GM21529 (cell line): ENCODE data around the gene DNASE1L1.

Source experiments
- ATAC-seq: cut with Tn5 transposase; IDR thresholded peaks from one replicate; pipeline ENCODE4 v1.9.1; 2021; ENCODE audit not compliant: unreplicated experiment

DNASE1L1 gene

DNA sequence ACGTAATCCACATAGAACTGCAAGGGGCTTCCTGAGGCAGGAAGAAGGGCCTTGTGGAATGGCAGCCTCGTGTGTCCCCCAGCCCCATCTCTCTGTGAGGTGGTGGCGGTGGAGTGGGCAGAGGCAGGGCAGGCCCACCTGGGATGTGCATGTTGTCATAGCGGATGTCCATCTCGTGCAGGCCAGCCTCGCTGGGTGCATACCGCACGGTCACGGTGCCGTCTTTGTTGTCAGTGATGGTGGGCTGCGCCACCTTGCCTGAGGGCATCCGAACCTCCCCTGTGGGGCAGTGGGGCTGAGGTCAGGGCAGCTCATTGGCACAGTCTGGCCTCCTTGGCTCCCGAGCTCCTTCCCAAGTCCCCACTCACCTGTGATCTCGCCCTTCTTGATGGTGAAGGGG is 55.0 kb downstream of the DNASE1L1 start:
- ATAC-seq = no peak

- ATAC-seq = no peak
These were observed 55.7 kb downstream of the DNASE1L1 start for GRCh38 chrX:154353172-154353843.

- no peak for ATAC-seq
These were observed 56.6 kb downstream of the DNASE1L1 start for GRCh38 chrX:154352466-154352865.

DNA sequence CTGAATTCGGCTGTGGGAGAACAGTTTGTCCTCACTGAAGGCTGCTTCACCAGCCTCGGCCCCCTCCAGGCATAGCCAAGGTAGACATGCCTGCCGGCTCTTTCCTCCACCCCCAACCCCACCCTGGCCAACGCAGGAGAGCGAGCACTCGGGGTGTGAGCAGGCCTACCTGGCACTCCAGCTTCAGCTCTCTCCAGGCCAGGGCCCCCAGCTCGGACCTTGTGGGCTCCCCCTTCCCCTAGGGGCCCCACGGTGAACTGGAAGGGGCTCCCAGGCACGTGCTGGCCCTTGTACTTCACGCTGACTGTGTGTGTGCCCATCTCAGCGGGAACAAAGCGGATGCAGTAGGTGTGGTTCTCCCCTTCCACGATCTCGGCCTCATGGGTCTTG is 57.0 kb downstream of the DNASE1L1 start:
- ATAC-seq = no peak
